Activated CD4-positive, alpha-beta T cell treated with anti-CD3 and anti-CD28 coated beads, Interleukin-2, amount 50 U/mL, for 1 hour (primary cell): Measurements from ENCODE around the gene PDE1C.

Source experiments
- DNase-seq: peaks from one replicate; pipeline ENCODE4 v3.0.0-alpha.2; 2020

PDE1C gene

DNA sequence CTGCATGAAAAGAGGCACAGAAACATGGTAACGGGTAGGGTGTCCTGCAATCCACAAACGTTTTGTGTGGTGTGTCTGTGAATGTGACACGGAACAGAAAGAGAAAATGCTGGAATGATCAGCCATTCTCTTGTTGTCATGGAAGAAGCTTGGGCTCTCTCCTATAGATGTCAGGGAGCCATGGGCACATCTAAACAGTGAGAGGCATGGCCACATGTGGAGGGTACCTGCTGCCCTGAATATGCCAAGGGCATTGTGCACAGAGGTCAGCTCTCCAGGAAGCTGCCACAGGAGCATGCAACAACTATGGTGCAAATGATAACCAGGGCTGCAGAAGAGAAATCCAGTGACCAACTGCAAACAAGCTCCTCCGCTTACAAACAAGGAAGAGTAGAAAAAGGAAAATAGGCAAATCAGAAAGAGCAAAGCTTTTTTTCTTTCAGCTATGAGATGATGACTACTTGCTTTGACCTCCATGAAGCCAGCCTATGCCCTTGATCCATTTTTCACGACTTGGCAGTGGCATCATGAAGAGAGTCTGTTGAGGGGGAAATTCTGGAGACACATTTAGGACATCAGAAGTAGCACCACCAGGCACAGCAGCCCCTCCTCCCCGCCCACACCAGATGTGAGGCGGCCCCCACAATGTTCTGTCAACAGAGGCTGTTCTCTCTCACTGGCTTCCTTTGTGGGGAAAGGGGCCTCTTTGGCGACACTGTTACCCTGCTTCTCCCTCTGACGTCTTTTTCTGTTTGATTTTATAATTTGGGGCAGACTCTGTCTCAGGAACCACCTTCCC lies 4.8 kb upstream of the PDE1C start:
- DNase-seq: no peak

DNA sequence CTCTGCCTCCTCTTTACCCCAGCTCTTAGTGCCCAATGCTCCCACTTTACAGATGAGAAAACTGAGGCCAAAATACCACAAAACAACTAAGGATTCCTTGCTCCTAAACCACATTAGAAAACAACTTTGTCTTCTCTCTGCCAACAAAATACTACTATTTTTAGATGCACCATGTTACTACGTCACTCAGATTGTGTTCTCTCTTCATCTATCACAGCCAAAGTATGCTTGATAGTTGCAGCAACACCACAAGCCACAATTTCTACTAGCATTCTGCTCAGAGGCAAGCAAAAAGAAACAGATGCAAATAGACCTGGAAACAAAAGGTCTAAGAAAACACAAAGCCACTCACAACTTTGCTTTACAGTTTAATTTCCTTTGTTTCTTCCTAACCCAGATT lies 3.3 kb upstream of the PDE1C start:
- DNase-seq: no peak

DNA sequence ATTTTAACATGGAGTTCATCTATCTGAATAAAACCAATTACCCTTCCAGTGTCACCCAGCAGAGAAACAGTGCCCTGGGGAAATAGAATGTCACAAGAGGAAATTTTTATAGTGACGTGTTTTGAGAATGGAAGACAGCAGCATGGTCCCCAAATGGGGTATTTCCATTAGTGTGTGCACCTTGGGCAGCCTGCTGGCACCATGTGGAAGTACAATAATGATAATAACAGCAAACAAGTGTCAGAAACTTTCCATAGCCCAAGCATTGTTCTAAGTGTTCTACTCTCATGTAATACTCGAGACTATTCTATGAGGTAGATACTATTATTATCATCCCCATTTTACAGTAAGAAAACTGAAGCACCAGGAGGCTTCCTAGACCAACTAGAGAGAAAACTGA lies 2.2 kb upstream of the PDE1C start:
- no peak for DNase-seq

DNA sequence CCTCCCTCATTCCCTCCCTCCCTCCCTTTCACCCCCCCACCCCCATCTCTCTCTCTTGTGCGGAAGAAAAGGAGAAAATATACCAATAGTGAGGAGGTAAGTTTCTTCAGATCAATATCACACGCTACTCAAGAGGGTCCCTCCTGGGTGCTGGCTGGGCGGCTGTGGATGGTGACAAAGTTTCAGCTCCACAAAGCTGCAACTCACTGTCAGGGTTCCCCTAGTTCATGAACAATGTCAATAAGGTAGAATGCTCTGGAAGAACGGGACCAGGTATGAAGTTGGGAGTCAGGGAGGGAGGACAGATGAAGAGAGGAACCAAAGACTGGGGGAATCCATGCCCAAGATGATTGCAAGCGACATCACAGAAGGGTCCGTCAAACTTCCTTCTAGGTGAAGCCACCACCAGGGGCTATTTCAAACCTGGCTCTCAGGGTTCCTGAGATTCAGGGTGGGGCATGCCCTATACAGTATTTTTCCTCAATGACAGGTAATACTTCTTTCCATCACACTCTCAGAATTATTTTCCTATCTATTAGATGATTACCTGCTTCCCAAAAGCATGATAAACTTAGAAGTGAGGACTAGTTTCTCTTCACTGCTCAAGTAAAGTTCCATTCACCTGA lies 1.4 kb upstream of the PDE1C start:
- no peak for DNase-seq

DNA sequence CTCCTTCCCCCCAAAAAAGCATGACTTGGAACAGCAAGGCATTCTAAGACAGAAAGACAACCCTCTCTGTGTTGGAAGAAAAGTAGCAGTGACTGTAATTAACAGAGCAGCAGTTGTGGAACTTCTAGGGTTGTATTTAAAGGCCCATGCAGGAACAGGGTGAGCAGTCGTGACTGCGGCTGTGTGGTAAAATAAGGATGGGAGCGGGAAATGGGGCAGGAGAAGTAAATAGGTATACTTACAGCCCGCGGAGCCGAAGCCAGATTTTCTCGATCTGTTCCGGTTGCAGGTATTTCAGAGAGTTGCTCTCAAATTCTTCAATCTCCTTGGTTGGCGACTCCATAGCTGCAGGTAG lies 179 bp downstream of the PDE1C start:
- no peak for DNase-seq

DNA sequence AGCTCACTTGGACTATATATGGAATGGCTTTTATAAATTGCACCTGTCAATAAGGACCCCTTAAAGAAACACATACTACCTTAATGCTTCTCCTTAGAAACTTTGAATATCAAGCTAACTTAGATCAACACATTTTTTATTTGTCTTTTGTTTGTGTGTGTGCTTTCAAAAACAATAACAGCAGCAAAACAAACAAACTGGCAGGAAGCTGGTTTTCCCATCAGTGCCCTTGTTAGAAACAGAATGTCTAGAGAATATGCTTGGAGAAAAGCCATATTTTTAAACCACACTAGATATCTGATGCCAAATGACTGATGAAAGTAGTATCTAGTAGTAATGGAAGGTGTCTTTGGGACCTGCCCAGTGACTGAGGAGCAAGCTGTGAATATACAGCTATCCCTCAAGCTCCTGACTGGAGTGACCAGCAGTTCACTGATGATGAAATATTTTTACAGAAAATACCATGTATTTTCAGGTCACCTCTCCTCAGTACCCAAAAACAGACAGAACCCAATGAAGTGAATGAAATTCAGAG lies 1.0 kb downstream of the PDE1C start:
- DNase-seq: no peak

DNA sequence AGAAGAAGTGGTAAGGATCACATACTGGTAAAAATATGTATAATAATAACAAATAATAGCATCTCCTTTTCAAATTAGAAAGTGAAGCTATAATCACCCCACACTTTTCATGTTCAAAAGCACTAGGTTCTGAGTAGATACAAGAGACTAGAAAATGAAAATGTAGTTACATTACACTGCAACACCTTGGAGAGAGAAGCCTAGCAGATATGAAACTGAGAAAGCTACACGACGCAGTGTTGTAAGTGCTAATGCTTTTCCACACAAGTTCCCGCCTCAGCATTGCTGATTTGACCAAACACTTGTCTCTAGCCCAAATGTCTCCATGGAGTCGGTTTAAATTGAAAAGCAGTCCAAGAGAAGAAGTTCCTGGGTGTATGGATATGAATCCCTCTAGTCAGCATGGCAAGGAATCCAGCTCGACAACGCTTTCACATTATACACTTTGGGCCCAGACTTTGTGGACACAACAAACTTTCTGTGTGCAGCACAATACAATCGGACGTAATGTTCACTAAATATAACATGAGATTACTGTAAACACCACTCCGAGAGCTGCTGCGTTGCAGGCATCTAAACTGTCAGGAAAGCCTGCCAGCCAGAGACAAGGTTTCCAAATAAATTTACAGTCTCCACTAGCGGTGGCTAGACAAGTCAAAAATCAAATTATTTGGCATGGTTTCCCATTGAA lies 1.7 kb downstream of the PDE1C start:
- no peak for DNase-seq

DNA sequence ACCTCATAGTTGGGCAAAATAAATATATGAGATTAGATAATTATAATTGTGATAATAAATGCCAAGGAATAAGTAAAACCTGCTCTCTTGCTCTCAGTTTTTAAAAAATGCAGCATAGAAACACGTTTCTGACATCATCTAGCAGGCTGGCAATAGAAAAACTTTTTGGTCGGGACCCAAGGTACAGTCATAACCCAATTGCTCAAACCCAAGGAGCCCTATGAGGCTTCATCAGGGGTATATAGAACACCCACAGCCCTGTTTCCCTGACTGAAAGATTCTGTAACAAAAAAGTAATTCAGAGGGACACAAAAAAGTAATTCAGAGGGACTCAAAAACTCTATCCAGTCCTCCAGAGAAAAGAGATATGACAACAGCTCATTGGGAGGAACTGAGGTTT lies 3.8 kb downstream of the PDE1C start:
- no peak for DNase-seq

DNA sequence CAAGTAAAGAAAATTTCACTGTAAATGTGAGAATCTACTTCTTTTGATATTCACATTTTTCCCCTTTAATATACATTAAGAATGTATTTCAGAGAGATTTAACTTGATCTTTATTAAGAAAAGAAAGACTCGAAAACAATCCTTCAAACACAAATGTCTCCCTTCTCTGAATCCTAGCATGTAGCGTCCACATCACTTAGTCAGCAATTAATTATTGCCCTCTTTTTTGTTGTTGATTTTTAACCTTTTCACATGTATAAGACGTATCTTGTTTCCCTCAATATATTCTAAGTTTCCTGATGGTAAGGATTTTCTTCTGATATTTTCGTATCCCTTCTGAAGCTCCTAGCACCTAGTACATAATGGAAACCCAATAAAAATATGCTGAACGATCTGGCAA lies 6.6 kb downstream of the PDE1C start:
- DNase-seq: no peak

DNA sequence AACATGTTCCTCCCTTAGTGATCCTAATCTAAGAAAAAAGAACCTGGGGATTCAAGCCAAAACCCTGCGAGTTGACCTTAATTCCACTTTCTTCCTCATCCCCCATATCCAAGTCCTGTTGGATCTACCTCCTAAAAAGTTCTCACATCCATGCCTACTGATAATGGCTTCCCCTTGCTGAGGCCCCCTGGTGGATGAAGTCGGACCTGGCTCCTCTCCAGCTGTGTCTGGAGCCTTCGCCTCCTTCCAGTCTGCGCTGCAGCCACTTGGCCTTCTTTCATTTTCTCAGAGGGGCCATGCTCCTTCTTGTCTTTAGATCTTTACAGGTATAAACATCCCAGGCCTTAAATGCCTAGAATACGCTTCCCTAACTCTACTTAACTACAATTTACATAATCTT lies 8.1 kb downstream of the PDE1C start:
- DNase-seq: no peak

DNA sequence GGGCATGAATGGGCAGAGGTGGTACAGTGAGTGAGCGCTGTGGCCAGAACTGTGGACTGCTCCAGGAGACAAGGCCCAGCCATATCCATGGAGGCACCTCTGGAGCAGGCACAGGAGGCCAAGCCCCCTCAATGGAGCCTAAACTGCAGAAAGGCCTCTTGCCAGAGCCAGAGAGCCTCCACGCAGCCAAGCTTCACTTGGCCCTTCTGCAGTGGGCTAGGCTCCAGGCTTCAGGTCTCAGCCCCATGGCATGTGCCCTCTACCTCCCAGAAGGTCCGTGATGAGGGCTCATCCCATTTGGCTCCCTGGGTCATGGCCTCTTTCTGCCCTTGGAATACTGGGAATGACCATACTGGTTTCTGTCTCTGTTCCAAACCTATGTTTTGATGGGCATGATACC lies 8.9 kb downstream of the PDE1C start:
- no peak for DNase-seq

DNA sequence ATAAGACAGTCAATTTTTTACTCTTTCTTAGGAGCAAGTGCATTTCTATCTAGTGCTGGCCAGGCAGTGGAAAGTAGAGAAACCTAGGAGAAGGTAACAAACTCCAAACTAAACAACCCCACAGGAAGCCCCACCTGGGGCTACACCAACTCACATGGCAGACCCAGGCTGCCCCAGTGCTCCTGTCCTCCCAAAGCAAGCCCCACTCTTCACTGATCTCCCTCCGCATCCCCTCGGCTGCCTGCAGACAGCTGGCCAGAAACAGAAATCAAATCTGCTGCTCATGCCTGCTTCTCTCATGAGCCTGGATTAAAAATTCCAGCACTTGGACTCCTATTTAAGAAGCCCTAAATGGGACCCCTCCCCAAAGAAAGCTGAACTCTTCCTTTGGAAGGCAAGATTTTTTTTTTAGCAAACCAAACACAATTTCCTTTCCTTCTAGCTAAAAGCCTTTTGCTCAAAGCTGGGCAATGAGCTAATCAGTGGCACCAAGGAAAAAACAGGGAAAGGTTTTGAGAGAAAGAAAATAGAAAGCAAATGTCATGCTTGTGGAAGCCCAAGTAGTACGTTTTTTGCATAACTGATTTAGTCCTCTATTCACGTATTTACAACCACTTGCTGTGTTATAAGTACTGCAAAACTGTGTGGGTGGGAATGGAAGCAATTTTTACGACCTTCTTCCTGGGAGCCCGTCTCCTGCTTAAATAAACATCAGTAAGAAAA lies 10.8 kb downstream of the PDE1C start:
- no peak for DNase-seq

DNA sequence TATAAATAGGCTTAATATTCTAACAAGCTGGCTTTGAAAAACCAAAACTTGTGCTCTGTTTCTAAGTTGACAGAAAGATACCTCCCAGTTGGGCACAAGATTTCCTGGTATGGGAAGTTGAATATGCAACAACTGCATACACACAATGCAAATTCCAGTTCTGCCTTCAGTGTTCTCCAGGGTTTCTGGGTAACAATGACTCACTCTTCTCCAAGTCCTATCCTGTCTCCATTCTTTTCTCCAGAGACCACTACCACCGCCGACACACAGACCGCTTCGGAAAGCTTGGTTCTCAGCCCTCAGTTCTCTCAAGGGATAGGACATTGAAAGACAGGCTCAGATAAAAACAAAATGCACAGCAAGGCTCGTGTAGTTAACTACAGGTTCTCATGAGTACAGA lies 12.2 kb downstream of the PDE1C start:
- no peak for DNase-seq

DNA sequence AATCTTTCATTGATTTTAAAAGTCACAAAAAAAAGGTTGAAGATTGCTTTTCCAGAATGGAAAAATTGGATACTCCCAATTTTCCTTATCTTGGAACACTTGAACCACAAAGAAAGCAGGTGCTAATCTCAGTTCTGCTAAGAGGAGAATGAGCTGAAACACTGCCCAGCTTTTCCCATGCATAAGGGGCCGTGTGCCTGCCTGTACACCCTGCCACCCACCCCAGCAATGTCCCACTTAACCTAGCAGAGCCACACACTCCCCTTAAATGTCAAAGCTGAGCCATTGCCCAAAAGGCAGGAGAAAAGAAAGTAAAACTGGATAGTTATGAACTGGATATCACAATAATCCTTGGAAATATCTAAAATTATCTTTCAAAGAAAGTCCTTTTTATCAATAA lies 13.4 kb downstream of the PDE1C start:
- DNase-seq: no peak

DNA sequence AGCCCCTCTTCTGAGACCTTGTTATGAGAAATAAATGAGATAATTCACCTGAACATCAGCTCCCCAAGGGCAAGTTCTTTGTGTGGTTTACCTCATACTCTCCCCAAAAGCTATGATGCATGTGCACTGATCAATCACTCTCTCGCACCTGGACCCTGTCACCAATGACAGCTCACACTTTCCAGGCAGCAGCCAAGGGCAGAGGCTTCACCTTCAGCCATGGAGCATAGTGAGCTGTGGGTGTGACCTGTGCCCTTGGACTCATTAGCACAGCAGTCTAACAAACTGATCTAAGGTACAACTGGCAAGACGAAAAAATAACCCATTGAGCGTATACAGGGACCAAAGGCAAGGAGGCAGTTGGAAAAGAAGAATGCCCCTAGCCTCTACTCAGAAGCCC lies 17.0 kb downstream of the PDE1C start:
- no peak for DNase-seq

DNA sequence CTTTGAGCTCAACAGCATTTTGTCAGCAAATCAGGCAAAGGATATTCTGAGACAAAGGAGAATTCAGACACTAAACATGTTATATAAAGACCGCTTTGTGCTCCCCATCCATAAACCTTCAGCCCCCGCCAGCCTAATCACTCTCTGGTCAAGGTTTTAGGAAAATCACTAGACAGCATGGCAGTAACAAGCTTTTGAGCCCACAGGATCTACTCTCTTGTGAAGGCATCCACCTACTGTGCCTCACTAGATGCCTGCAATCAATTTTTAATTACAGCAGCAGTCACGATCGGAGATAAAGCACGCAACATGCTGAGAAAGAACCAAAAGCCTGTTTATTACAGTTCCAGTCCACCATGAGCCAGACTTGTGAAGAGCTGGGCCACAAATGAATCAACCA lies 19.1 kb downstream of the PDE1C start:
- no peak for DNase-seq

DNA sequence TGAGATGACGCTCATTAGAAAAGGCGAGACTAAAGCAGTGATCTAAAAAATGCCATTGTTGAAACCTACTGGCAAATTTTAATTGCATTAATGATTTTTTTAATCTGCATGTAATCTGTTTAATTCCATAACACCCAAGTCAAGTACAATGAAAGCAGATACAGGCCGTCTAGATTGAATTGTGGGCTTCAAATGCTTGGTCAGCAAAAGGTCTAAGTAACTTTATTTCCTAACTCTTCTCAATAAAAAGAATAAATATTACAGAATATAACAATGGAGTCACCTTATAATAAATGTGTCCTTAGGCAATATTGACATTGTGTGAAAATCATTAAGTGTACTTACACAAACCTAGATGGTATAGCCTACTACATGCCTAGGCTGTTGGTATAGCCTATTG lies 20.6 kb downstream of the PDE1C start:
- no peak for DNase-seq

DNA sequence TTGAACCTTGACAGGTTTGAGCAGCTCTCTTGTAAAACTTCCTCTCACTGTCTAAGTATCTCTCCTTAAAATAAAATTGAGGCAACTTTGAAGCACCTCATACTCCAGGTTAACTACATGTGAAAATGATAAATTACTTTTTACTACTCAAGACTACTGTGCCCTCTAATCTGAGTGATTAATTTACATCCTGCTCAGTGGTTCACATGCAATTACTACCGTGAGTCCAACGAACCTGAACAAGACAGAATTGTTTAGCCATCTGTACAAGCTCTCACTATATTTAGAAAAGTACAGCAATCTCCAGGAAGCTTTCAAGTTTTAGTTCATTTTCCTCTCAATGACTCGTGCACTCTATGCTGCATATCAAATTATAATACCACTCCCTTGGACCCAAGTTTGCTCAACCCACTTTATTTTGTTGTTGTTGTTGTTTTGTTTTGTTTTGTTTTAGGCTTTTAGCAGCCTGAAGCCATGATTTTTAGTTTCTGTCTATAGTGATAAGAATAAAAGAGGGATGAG lies 21.2 kb downstream of the PDE1C start:
- no peak for DNase-seq

DNA sequence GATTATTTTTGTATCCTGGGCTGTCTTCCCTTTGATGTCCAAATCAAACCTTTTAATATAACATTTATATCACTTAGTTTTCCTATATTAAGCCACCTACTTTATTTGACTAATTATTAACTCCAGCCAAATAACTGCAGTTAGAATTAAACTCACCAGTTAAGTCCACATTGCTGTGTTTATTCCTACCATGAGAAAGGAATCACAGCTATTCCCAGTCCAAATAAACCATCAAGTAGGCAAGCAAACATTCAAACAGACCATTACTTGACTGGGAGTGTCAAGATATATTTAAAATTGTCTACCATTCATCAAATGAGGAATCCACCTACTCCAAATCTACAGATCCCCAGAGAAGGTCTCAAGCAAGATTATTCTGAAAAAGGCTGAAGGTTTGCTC lies 22.4 kb downstream of the PDE1C start:
- no peak for DNase-seq

DNA sequence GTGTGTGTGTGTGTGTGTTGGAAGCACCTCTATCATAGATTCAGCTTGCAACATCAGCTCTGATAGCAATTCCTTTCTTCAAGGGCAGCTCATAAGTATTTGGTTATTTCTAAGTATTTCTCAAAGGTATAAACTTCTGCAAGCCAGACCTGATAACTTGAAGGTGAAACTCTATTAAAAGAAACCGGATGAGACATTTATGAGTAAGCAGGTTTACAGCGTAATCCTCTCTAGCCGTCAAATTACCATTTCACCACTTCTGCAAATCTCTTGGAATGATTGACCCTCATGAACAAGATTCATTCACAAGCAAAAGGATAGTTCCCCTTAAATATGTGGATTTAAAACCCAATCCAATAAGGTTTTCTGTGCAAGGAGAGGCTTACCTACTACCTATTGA lies 23.1 kb downstream of the PDE1C start:
- no peak for DNase-seq

DNA sequence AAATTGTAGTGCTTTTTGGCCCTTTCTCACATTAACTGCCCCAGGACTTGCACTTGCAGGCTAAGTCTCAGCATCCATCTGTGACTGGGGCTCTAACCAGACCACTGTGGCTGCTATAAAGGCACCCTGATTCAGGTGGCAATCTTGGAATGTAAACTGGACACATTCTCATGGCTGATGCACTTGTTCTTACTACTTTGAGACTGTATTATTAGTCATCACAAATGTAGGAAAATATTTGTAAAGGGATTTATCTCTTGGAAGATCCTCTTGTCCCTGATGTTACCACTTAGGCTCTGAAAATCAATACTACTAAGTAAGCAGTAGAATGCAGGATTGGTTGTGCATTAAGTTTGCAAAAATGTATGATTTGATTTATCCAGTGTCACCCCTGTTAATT lies 25.0 kb downstream of the PDE1C start:
- no peak for DNase-seq

DNA sequence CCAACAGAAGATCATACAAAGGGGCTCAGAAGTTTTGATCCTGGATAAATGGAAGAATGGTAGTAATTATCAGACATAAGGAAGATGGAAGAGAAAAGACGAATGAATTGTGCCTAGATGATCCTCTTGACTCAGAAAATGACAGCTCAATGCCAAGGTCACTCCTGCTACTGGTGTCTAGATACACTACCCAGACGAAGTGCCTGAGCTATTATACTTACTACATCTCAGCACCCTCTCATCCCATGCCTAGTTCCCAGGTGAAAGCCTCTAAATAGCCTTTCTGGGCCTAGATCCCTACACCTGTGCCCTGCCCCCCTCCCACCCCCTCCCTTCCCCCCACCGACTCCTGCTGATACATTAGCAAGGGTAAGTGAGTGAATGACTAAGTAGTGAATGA lies 25.5 kb downstream of the PDE1C start:
- DNase-seq: no peak

DNA sequence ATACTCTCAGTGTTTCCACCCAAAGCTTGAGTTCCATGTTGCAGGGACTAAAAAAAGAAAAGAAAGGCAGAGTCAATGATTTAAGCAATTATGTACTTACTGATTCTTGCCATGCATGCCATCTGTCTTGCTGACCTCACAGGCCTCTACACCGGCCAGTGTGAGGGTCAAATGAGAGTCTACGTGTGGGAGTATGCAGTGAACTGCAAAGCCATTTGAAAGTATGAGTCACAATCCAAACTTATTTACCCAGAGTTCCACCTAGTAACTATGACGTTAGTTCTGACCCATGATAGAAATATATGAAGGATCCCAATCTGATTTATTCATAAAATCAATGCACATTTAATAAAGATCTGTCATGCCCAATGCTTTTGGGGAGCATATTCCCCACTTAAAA lies 26.5 kb downstream of the PDE1C start:
- no peak for DNase-seq
